HUES64 (cell line): ENCODE data around the gene ZNF653.
A peak's percentile ranks its signal among the peaks of the same experiment; 100 is the strongest.
"Not testable (repeated sequence)": the region's sequence is repeated elsewhere in the genome, so short reads cannot be mapped to it uniquely, and the experiment has no call there.

Experiments
- H3K27ac ChIP-seq: 2 replicates; pipeline ENCODE4 v1.7.0; 2013; ENCODE audit warnings: low read depth, low read length, inconsistent platforms
- H3K27me3 ChIP-seq: 2 replicates; pipeline ENCODE4 v1.6.1; 2013; ENCODE audit warnings: mild to moderate bottlenecking, low read length; ENCODE audit not compliant: insufficient read depth
- H3K36me3 ChIP-seq: 2 replicates; pipeline ENCODE4 v1.6.1; 2013; ENCODE audit warnings: mild to moderate bottlenecking, low read length; ENCODE audit not compliant: insufficient read depth
- H3K4me1 ChIP-seq: 2 replicates; pipeline ENCODE4 v1.6.1; 2013; ENCODE audit warnings: mild to moderate bottlenecking, low read length, moderate library complexity; ENCODE audit not compliant: insufficient read depth
- H3K4me3 ChIP-seq: 2 replicates; pipeline ENCODE4 v1.5.1; 2013; ENCODE audit warnings: mild to moderate bottlenecking, low read length, moderate library complexity
- H3K9ac ChIP-seq: 2 replicates; pipeline ENCODE4 v1.6.1; 2013; ENCODE audit warnings: mild to moderate bottlenecking, low read depth, low read length
- H3K9me3 ChIP-seq: 2 replicates; pipeline ENCODE4 v1.6.1; 2013; ENCODE audit warnings: low read depth, low read length; ENCODE audit not compliant: insufficient read depth
- WGBS: fragments of 150-250, 120-280 bp; methylation state at CpG from one replicate; pipeline ENCODE4 v1.1.7; 2013; ENCODE audit warnings: missing lambda C conversion rate; 5-methylcytosine and 5-hydroxymethylcytosine counted together

The ZNF653 gene

GRCh38 chr19:11437955-11438354, 67.7 kb downstream of the ZNF653 start:
- Histone ChIP-seq H3K4me1 (peaks cover 4% of the 10 kb centered on the region; the same call in 1 of the 2 replicates), H3K9me3 (no peaks in the 10 kb centered on the region), H3K27me3 (no peaks in the 10 kb centered on the region), H3K9ac (no peak overlapping the region), H3K27ac (no peak overlapping the region), H3K36me3 (peaks cover 60% of the 10 kb centered on the region), H3K4me3 (no peak overlapping the region)
- 94% methylated on average over 9 of the region's 9 CpGs for WGBS

- H3K27me3 ChIP-seq = no peaks in the 10 kb centered on the region
- H3K27ac ChIP-seq = peak overlapping the region; percentile 72
Measured at GRCh38 chr19:11435833-11436313, 69.8 kb downstream of the ZNF653 start.

GRCh38 chr19:11435057-11435832, 70.4 kb downstream of the ZNF653 start, which contains the start of the genes ODAD3 and PRKCSH:
Gene ODAD3 (minus strand): TSS chr19:11435121. CDS start chr19:11435016, 105 bp downstream.
Gene PRKCSH (plus strand): TSS chr19:11435635. CDS start chr19:11436118, 483 bp downstream.
- Histone ChIP-seq H3K9ac (peak within 1 kb of the TSS; percentile 92), H3K27ac (peak within 1 kb of the TSS; percentile 72), H3K9me3 (no peaks in the 10 kb centered on the region), H3K36me3 (peaks cover 34% of the 10 kb centered on the region), H3K27me3 (no peaks in the 10 kb centered on the region), H3K4me1 (peaks cover 4% of the 10 kb centered on the region; the same call in 1 of the 2 replicates), H3K4me3 (peak within 1 kb of the TSS; percentile 80)
- under 1% methylated on average over 53 of the region's 53 CpGs for WGBS

More at GRCh38 chr19:11435833-11436313, 69.8 kb downstream of the ZNF653 start:
- 7% methylated on average over 21 of the region's 21 CpGs for WGBS
- peaks cover 4% of the 10 kb centered on the region; the same call in 1 of the 2 replicates for H3K4me1 ChIP-seq
- no peaks in the 10 kb centered on the region for H3K9me3 ChIP-seq
- peaks cover 39% of the 10 kb centered on the region for H3K36me3 ChIP-seq
- peak overlapping the region; percentile 80 for H3K4me3 ChIP-seq
- H3K9ac ChIP-seq = peak overlapping the region; percentile 92

- Histone ChIP-seq H3K9me3 (no peaks in the 10 kb centered on the region), H3K9ac (no peak overlapping the region), H3K27me3 (no peaks in the 10 kb centered on the region), H3K27ac (no peak overlapping the region), H3K4me1 (peaks cover 4% of the 10 kb centered on the region; the same call in 1 of the 2 replicates), H3K4me3 (peak overlapping the region; percentile 80), H3K36me3 (peaks cover 30% of the 10 kb centered on the region)
- WGBS = 19% methylated on average over 9 of the region's 9 CpGs
Measured at GRCh38 chr19:11434703-11435056, 71.0 kb downstream of the ZNF653 start.

GRCh38 chr19:11433526-11433925, 72.1 kb downstream of the ZNF653 start:
- not testable (repeated sequence) for H3K9ac ChIP-seq, H3K4me3 ChIP-seq, H3K27me3 ChIP-seq, H3K9me3 ChIP-seq, H3K4me1 ChIP-seq, H3K27ac ChIP-seq
- peaks cover 19% of the 10 kb centered on the region for H3K36me3 ChIP-seq
- WGBS = 94% methylated on average over 3 of the region's 3 CpGs
